Heart left ventricle (tissue), 16 donors: ENCODE results near the gene ADGRG1. TPM values are rescaled to one million over a fixed set of nuclear protein-coding genes. Genes with fewer than 3 reads are reported as not detected.
A peak's percentile ranks its signal among the peaks of the same experiment; 100 is the strongest.

Experiments
- ATAC-seq, 4 donors: fragments of 200-7000 bp; cut with Tn5 transposase; one replicate each; pipeline ENCODE4 v1.9.1; 2020 to 2022; ENCODE audit warnings: moderate library complexity in 4 of 4, mild to moderate bottlenecking in 3 of 4, moderate number of reproducible peaks in 1 of 4
- DNase-seq, 5 donors: peaks; one replicate each; pipeline ENCODE4 v3.0.0-alpha.2; 2020
- H3K27ac ChIP-seq, 12 donors: fragments of 200-600 bp; sonication (generic) in 4 of 12; one replicate each; pipeline versions ENCODE4 v1.5.0 to v1.8.0; 2016 to 2022; ENCODE audit warnings: mild to moderate bottlenecking in 2 of 12
- H3K27me3 ChIP-seq, 9 donors: fragments of 200-600 bp; sonication (generic) in 2 of 9; one replicate each; pipeline versions ENCODE4 v1.5.1 to v1.8.0; 2016 to 2022; ENCODE audit warnings: mild to moderate bottlenecking in 3 of 9
- H3K36me3 ChIP-seq, 9 donors: fragments of 200-600 bp; sonication (generic) in 2 of 9; one replicate each; pipeline versions ENCODE4 v1.5.0 to v1.8.0; 2018 to 2022; ENCODE audit warnings: mild to moderate bottlenecking in 2 of 9
- H3K4me1 ChIP-seq, 12 donors: fragments of 200-600 bp; sonication (generic) in 4 of 12; one replicate each; pipeline versions ENCODE4 v1.5.0 to v1.8.0; 2016 to 2022; ENCODE audit warnings: mild to moderate bottlenecking in 3 of 12
- H3K4me3 ChIP-seq, 12 donors: fragments of 200-600 bp; sonication (generic) in 4 of 12; one replicate each; pipeline versions ENCODE4 v1.5.0 to v1.8.0; 2017 to 2022; ENCODE audit warnings: mild to moderate bottlenecking in 9 of 12, moderate library complexity in 4 of 12
- H3K9me3 ChIP-seq, 12 donors: fragments of 200-600 bp; sonication (generic) in 4 of 12; one replicate each; pipeline versions ENCODE4 v1.5.0 to v1.8.0; 2016 to 2022; ENCODE audit warnings: mild to moderate bottlenecking in 1 of 12
- POLR2A ChIP-seq, 2 donors: fragments of 450-650 bp; IDR thresholded peaks; one replicate each; pipeline ENCODE4 v1.6.1; 2017; ENCODE audit warnings: antibody characterized with exemption in 2 of 2, mild to moderate bottlenecking in 2 of 2, moderate library complexity in 2 of 2
- WGBS, 4 donors: extraction: QIAGEN DNeasy Blood & Tissue Kit in 2 of 4; methylation state at CpG; one replicate each; pipeline versions ENCODE4 v1.1.5 to v1.1.7; 2013 to 2018; 5-methylcytosine and 5-hydroxymethylcytosine counted together
- intact Hi-C, 10 donors: fragments of 100-400 bp; cut with DNase I; formaldehyde crosslinking; loops; one replicate each; pipeline versions ENCODE4 v1.11.1 to v1.14.2; 2022
- polyA plus RNA-seq, 2 donors: library from polyadenylated mRNA; stranded (reverse); fragments of 200-250 nt; gene quantifications; one replicate each; pipeline ENCODE4 v1.2.3, GENCODE V29; 2013
- total RNA-seq, 9 donors: library from RNA; depleted of rRNA in 2 of 9; stranded (reverse); fragments of >200 nt in 2 of 9; fragmentation: NEBNext Ultra II Directional in 3 of 9; extraction: Animal tissue kit (Norgen Biotek cat#: 25700) in 3 of 9; gene quantifications; one replicate each; pipeline versions ENCODE4 v1.1.0 to v1.2.4, GENCODE V29; 2016 to 2023
- TF ChIP-seq, protein P1 (sequence below), 12 donors: fragments of 200-600 bp; sonication (generic) in 4 of 12; IDR thresholded peaks; one replicate each; pipeline versions ENCODE4 v1.5.0 to v1.8.0; 2018 to 2022; ENCODE audit warnings: antibody characterized with exemption in 12 of 12, mild to moderate bottlenecking in 5 of 12
- donor health status: ischemic (EF 13 %, LVEDD 7.1; RV severe dilation, severe dysfunction).
- donor health status: healthy with polysubstance abuse.
- donor health status: DM: no; HTN: yes; CAD: no.
- donor health status: DM: no; HTN: no; CAD: no.
- donor health status: ischemic (EF 25% LVEDD 6.9; RV normal size, moderate dysfunction).
- donor health status: ischemic (EF 25% LVEDD 5.7; RV mildly dilated, moderate dysfunction).
- donor health status: healthy.
- donor health status: DM: yes; HTN: yes; CAD: no.
- donor health status: ischemic (EF 35%, LVEDD 5.7; RV mildly dilated, moderate dysfunction).
- donor health status: nonischemic (EF 11% LVEDD 7.7; RV severe dilation, severe dysfunction).
- donor health status: DM: yes; HTN: yes; CAD: no.
- donor health status: PGD.
- donor health status: ischemic (EF 29% LVEDD 5.4; RV normal size, mild dysfunction).
- donor health status: nonischemic (EF 23%, LVEDD 6.1; RV moderate dilation, normal function).

The ADGRG1 gene
- total and polyA plus RNA-seq, 11 donors: 14.1 to 65.2 (median 17.5) TPM

DNA sequence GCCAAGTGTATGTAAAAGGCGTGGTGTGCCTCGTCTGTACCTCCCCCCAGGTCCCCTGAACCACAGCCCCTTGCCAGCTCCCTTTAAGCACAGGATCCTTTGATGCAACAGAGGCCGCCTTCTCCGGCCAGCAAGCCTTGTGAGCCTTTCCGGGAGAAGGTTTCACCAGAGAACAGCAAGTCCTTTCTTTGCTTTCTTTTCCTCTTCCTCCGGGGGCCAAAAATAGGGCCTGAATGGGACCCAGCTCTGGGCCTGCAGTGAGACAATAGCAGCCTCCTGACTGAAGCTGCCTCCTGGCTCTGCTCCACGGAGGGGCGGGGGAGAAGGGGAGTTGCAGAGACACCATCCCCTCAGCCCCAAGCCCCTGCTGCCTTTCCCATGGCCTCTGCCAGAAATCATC, 9.0 kb downstream of the ADGRG1 start:
- peak overlapping the region in 4 of 12 donors; percentile 12 to 29 (median 22) for H3K4me3 ChIP-seq
- H3K36me3 ChIP-seq: no peaks in the 10 kb centered on the region
- TF ChIP-seq, protein P1, sequence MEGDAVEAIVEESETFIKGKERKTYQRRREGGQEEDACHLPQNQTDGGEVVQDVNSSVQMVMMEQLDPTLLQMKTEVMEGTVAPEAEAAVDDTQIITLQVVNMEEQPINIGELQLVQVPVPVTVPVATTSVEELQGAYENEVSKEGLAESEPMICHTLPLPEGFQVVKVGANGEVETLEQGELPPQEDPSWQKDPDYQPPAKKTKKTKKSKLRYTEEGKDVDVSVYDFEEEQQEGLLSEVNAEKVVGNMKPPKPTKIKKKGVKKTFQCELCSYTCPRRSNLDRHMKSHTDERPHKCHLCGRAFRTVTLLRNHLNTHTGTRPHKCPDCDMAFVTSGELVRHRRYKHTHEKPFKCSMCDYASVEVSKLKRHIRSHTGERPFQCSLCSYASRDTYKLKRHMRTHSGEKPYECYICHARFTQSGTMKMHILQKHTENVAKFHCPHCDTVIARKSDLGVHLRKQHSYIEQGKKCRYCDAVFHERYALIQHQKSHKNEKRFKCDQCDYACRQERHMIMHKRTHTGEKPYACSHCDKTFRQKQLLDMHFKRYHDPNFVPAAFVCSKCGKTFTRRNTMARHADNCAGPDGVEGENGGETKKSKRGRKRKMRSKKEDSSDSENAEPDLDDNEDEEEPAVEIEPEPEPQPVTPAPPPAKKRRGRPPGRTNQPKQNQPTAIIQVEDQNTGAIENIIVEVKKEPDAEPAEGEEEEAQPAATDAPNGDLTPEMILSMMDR (IDR thresholded peaks at IDR 0.05): no peak
- no peak for TF ChIP-seq POLR2A (IDR thresholded peaks at IDR 0.05)
- H3K27me3 ChIP-seq: no peaks in the 10 kb centered on the region
- peaks cover 11 to 94% (median 69%) of the 10 kb centered on the region in 12 donors for H3K4me1 ChIP-seq
- DNase-seq (peak in 4 of 5 donors; percentile 61 to 81 (median 74)), ATAC-seq (peak; percentile 50 to 83 (median 74))
- no peaks in the 10 kb centered on the region for H3K9me3 ChIP-seq
- 27 to 40% (median 32%) methylated on average over 7 to 8 of the region's 8 CpGs for WGBS, 4 donors
- intact Hi-C loops: no loop called here
- peak overlapping the region; percentile 39 to 93 (median 88) for H3K27ac ChIP-seq

DNA sequence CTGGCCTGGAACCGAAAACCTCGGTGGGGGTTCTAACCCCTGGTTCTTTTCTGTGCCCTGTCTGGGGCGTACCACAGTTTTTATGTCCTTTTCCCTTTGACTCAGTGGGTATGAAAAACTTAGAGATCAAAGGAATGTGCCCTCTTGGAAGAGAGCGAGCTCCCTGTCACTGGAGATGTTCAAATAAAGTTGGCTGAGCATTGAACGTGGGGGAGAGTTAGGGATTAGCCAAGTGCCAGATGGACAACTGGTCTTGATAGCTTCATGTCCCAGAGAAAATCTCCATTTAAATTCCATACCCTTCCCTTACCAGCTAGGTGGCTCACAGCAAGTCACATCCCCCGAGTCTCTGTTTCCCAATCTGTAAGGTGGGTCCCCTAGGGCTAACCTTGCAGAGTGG, 9.5 kb downstream of the ADGRG1 start:
- Histone ChIP-seq H3K27ac (peak overlapping the region; percentile 39 to 93 (median 88)), H3K4me1 (peaks cover 9 to 92% (median 68%) of the 10 kb centered on the region in 12 donors), H3K9me3 (no peaks in the 10 kb centered on the region), H3K36me3 (no peaks in the 10 kb centered on the region), H3K4me3 (peak overlapping the region in 4 of 12 donors; percentile 12 to 29 (median 22)), H3K27me3 (no peaks in the 10 kb centered on the region)
- DNase-seq (no peak), ATAC-seq (no peak)
- TF ChIP-seq POLR2A (IDR thresholded peaks at IDR 0.05): no peak
- TF ChIP-seq, protein P1 (IDR thresholded peaks at IDR 0.05): no peak
- intact Hi-C loops: no loop called here
- 68 to 72% (median 69%) methylated on average over 6 of the region's 6 CpGs for WGBS, 4 donors

DNA sequence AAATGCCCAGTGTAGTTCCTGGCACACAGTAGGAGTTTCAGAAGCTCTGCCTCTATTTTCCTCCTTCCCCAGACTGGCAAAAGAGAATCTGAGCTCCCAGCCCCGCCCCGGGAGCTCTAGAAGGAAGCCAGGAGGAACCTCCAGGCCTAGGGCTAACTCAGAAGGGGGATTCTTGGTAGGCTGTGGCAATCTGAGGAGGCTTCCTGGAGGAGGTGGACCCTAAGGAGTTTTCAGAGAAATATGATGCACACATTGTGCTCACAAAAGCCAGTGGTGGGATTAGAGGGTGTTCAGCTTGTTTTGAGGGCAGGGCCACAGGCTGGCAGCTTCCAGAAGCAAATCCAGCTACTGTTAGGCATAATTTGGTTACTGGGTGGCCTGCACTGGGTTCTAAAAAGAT, 10.0 kb downstream of the ADGRG1 start:
- H3K27me3 ChIP-seq: no peaks in the 10 kb centered on the region
- WGBS, 4 donors: 54 to 80% (median 66%) methylated on average over 2 of the region's 2 CpGs
- H3K27ac ChIP-seq: peak overlapping the region; percentile 39 to 93 (median 88)
- H3K9me3 ChIP-seq: no peaks in the 10 kb centered on the region
- DNase-seq (no peak), ATAC-seq (no peak)
- peak overlapping the region in 3 of 12 donors; percentile 12 to 29 (median 18) for H3K4me3 ChIP-seq
- H3K4me1 ChIP-seq: peaks cover 5 to 92% (median 69%) of the 10 kb centered on the region in 12 donors
- intact Hi-C loops: no loop called here
- TF ChIP-seq POLR2A (IDR thresholded peaks at IDR 0.05): no peak
- TF ChIP-seq, protein P1 (IDR thresholded peaks at IDR 0.05): no peak
- no peaks in the 10 kb centered on the region for H3K36me3 ChIP-seq

DNA sequence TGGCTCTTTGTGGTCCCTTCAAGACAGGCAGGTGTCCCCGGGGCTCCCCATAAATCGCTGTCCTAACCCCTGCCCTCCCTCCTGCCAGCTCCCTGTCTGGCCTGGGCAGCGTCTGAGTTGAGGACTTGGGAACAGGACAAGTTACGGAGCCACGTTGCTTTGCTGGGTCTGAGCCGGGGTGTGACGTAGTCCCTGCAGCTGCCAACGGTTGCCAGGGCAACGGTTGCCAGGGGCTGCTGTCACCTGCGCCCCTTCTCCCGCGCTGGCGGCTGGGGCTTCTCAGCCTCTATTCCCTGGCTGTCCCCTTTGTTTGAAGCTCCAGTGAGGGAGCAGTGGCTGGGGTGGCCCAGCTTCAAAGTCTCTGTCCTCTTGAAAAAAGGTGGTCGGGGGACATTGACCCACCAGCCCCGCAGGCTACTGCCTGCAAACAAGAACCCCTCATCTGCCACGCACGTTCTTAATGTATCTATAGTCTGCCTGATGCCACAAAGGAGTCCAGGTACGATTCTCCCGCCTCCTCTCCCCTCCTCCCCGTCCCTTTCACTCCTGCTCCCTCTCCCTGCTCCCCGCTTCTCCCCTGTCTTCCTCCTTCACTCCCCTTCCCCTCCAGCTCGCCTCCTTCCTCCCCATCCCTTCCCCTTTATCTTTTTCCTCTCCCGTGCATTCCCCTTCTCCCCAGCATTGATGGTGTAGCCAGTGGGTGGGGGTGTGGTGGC, 10.9 kb downstream of the ADGRG1 start:
- Histone ChIP-seq H3K27ac (peak overlapping the region; percentile 20 to 93 (median 86)), H3K36me3 (no peaks in the 10 kb centered on the region), H3K27me3 (no peaks in the 10 kb centered on the region), H3K4me3 (peak overlapping the region in 2 of 12 donors; percentile 7 to 12), H3K9me3 (no peaks in the 10 kb centered on the region), H3K4me1 (peaks cover 5 to 86% (median 62%) of the 10 kb centered on the region in 12 donors)
- intact Hi-C loops: no loop called here
- peak in 4 of 5 donors; percentile 45 to 78 (median 70) for DNase-seq
- TF ChIP-seq POLR2A (IDR thresholded peaks at IDR 0.05): no peak
- TF ChIP-seq, protein P1 (IDR thresholded peaks at IDR 0.05): no peak
- ATAC-seq: peak in 3 of 4 donors; percentile 32 to 64 (median 36)
- 26 to 34% (median 28%) methylated on average over 20 to 23 of the region's 23 CpGs for WGBS, 4 donors
